Transverse colon (tissue), 3 donors: Measurements from ENCODE around the gene INSC.

ENCODE experiments used
- CTCF ChIP-seq, 5 experiments: fragments of 200-600 bp in 3 of 5; fragments of 450-650 bp in 2 of 5; sonication (generic) in 3 of 5; IDR thresholded peaks; 1 replicate in 2 of 5; 2 replicates in 3 of 5; pipeline ENCODE4 v1.5.1; 2016 to 2017; ENCODE audit warnings: antibody characterized with exemption in 5 of 5, inconsistent platforms in 3 of 5, mild to moderate bottlenecking in 2 of 5, moderate library complexity in 1 of 5
- POLR2A ChIP-seq: fragments of 450-650 bp; IDR thresholded peaks from one replicate; pipeline ENCODE4 v1.6.1; 2016; ENCODE audit warnings: antibody characterized with exemption, mild to moderate bottlenecking, moderate library complexity

GRCh38 chr11:15289723-15290122, 175.0 kb downstream of the INSC start:
- no peak for TF ChIP-seq CTCF (IDR thresholded peaks at IDR 0.05)
- TF ChIP-seq POLR2A: no peak
